Measurements from ENCODE around the gene SLC19A1. TPM values are rescaled to one million over a fixed set of nuclear protein-coding genes. Genes with fewer than 3 reads are reported as not detected.

Gene SLC19A1
- total RNA-seq, 1 donor from 2014 or later = 25.6 TPM

DNA sequence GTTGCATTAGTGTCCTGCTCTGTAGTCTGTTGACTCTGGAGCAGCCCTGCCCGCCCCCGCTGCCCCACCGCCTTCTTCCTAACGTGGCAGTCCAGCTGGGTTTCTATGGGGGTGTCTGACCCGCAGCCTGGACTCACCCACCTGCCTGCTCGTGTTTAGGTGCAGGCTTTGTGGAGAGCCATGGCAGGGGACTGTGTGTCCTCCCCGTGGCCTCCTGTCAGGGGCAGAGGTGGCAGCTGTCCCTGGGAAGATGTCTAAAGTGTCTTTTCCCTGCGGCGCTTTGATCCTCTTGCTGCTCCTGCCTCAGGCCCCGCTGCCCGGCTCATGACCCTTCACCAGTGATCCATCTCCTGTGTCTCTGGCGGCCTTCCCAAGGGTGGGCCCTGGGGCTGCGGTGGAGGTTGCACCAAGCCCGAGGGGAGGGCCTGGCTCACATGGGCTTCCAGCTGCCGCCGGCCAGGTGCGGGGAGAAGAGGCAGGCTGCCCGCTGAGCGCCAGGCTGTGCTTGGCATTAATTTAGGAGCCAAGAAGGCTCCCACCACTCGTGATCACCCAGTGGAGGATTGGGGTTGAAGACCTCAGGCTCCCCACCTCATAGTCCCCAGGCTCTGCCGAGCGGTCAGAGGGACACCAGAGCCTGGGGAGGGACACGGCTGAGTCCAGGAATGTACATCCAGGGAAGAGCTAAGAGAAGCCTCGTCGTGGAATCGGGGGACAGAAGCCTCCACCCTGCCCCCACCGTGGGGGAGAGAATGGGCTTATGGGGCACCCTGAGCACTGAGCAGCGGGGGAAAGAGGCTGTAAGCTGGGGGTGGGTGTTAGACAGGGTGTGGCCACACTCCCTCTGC is 93.2 kb downstream of the SLC19A1 start:
- no peak overlapping the region for H3K4me3 Mint-ChIP-seq (ENCODE audit: low read depth)
- H3K27me3 Mint-ChIP-seq = no peaks in the 10 kb centered on the region
- H3K4me1 Mint-ChIP-seq (ENCODE audit: low read depth) = no peaks in the 10 kb centered on the region
- TF ChIP-seq CTCF (IDR thresholded peaks at IDR 0.05; ENCODE audit: unreplicated experiment) = no peak
- H3K9me3 Mint-ChIP-seq (ENCODE audit: low read depth) = peaks cover 10% of the 10 kb centered on the region
- H3K27ac Mint-ChIP-seq = no peak overlapping the region
- no peak for DNase-seq (ENCODE audit: low spot score, unreplicated experiment)
- peaks cover 25% of the 10 kb centered on the region for H3K36me3 Mint-ChIP-seq (ENCODE audit: insufficient read depth)

DNA sequence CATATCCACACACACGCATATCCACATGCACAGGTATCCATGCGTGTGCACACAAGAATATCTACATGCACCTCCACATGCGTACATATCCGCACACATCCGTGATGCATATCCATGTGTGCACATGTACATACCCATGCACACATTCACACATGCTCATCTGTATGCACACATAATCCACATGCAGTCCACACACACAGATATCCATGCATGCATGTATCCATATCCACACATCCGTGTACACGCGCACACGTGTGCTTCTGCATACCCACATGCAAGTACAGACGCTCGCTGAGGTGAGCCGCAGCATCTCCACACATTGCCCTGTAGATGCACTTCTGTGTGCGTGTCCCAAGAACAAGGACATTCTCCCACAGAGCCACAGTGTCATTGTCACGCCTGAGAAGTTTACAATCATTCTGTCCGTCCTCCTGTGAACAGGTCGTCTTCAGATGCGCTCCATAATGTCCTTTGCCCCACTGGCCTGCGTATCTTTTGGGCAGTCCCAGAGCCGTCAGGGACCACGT is 93.9 kb downstream of the SLC19A1 start:
- peaks cover 10% of the 10 kb centered on the region for H3K9me3 Mint-ChIP-seq (ENCODE audit: low read depth)
- H3K27me3 Mint-ChIP-seq = no peaks in the 10 kb centered on the region
- H3K4me1 Mint-ChIP-seq (ENCODE audit: low read depth) = no peaks in the 10 kb centered on the region
- no peak overlapping the region for H3K4me3 Mint-ChIP-seq (ENCODE audit: low read depth)
- no peak for TF ChIP-seq CTCF (IDR thresholded peaks at IDR 0.05; ENCODE audit: unreplicated experiment)
- H3K27ac Mint-ChIP-seq = no peak overlapping the region
- no peak for DNase-seq (ENCODE audit: low spot score, unreplicated experiment)
- H3K36me3 Mint-ChIP-seq (ENCODE audit: insufficient read depth) = peaks cover 28% of the 10 kb centered on the region

Small RNA genes lying within 50 kb of the gene (microRNA-seq; reads per million reads assigned to microRNA genes)
- 13.1 reads per million, percentile 23 among the genes with 10 or more reads in this experiment for gene MIR6815 (ENCODE audit: borderline number of aligned reads, unreplicated experiment)

Other genes starting within 250 kb of the SLC19A1 start
- 271 TPM in 2 replicates for gene COL18A1, start 137.3 kb downstream of the SLC19A1 start, total RNA-seq
- gene PCBP3, start 101.3 kb upstream of the SLC19A1 start, total RNA-seq = 3.7 and 4.3 TPM in 2 replicates

All from progenitor cell of endocrine pancreas (in vitro differentiated cells).